Suprapubic skin (tissue), 4 donors: ENCODE data around the gene ATXN10. TPM values are rescaled to one million over a fixed set of nuclear protein-coding genes. Genes with fewer than 3 reads are reported as not detected.

Experiments used
- DNase-seq, 2 donors: peaks; one replicate each; pipeline ENCODE4 v3.0.0-alpha.2; 2019; ENCODE audit warnings: low spot score in 2 of 2
- H3K27ac ChIP-seq: fragments of 200-600 bp; sonication (generic); one replicate; pipeline ENCODE4 v1.5.1; 2019
- H3K27me3 ChIP-seq: fragments of 200-600 bp; sonication (generic); one replicate; pipeline ENCODE4 v1.5.1; 2019
- H3K36me3 ChIP-seq: fragments of 200-600 bp; sonication (generic); one replicate; pipeline ENCODE4 v1.5.1; 2019
- H3K4me1 ChIP-seq: fragments of 200-600 bp; sonication (generic); one replicate; pipeline ENCODE4 v1.5.1; 2019
- H3K4me3 ChIP-seq: fragments of 200-600 bp; sonication (generic); one replicate; pipeline ENCODE4 v1.5.1; 2019; ENCODE audit warnings: mild to moderate bottlenecking
- H3K9me3 ChIP-seq: fragments of 200-600 bp; sonication (generic); one replicate; pipeline ENCODE4 v1.5.1; 2019
- EP300 ChIP-seq: sonication (generic); formaldehyde crosslinking; IDR thresholded peaks from one replicate; pipeline ENCODE4 v1.6.1; 2017; ENCODE audit warnings: antibody characterized with exemption
- POLR2A ChIP-seq, 2 donors: fragments of 450-650 bp; IDR thresholded peaks; one replicate each; pipeline ENCODE4 v1.6.1; 2017; ENCODE audit warnings: antibody characterized with exemption in 2 of 2, mild to moderate bottlenecking in 2 of 2, moderate library complexity in 2 of 2
- POLR2AphosphoS5 ChIP-seq, 3 donors: sonication (generic); formaldehyde crosslinking; IDR thresholded peaks; one replicate each; pipeline ENCODE4 v1.6.1; 2017; ENCODE audit warnings: antibody characterized with exemption in 3 of 3
- WGBS: methylation state at CpG from one replicate; pipeline ENCODE4 v1.1.5; 2018; 5-methylcytosine and 5-hydroxymethylcytosine counted together
- total RNA-seq, 4 donors: library from RNA; depleted of rRNA; stranded (reverse); fragments of >200 nt; gene quantifications; one replicate each; pipeline ENCODE4 v1.1.0, GENCODE V29; 2016
- TF ChIP-seq, protein P1 (sequence below), 2 donors: fragments of 200-600 bp in 1 of 2; fragments of 450-650 bp in 1 of 2; sonication (generic) in 1 of 2; IDR thresholded peaks; one replicate each; pipeline ENCODE4 v1.5.1; 2016 to 2019; ENCODE audit warnings: antibody characterized with exemption in 2 of 2, mild to moderate bottlenecking in 1 of 2, moderate library complexity in 1 of 2

ATXN10 gene
- total RNA-seq, 4 donors from 2014 or later, result 63.2 to 79.0 (median 68.8) TPM

DNA sequence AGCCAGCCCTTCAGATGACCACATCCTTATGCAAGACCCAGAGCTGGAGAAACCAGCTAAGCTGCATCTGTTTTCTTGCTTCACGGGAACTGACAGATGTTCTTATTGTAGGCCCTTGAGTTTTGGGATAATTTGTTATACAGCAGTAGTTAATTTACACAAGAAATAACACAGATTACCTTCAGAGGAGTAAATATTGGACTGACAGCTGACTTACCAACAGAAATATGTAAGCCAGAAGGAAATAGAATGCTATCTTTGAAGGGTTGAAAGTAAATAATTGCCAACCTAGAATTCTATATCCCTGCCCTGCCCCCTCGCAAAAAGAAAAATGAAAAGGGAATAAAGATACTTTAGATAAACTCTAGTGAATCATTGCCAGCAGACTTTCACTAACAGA lies 181.2 kb downstream of the ATXN10 start:
- 81% methylated on average over 2 of the region's 2 CpGs for WGBS
- no peak for TF ChIP-seq POLR2AphosphoS5 (IDR thresholded peaks at IDR 0.05)
- TF ChIP-seq EP300, result no peak
- no peak for TF ChIP-seq POLR2A (IDR thresholded peaks at IDR 0.05)
- TF ChIP-seq, protein P1, sequence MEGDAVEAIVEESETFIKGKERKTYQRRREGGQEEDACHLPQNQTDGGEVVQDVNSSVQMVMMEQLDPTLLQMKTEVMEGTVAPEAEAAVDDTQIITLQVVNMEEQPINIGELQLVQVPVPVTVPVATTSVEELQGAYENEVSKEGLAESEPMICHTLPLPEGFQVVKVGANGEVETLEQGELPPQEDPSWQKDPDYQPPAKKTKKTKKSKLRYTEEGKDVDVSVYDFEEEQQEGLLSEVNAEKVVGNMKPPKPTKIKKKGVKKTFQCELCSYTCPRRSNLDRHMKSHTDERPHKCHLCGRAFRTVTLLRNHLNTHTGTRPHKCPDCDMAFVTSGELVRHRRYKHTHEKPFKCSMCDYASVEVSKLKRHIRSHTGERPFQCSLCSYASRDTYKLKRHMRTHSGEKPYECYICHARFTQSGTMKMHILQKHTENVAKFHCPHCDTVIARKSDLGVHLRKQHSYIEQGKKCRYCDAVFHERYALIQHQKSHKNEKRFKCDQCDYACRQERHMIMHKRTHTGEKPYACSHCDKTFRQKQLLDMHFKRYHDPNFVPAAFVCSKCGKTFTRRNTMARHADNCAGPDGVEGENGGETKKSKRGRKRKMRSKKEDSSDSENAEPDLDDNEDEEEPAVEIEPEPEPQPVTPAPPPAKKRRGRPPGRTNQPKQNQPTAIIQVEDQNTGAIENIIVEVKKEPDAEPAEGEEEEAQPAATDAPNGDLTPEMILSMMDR (IDR thresholded peaks at IDR 0.05), result no peak

GRCh38 chr22:45855961-45856360 lies 184.3 kb downstream of the ATXN10 start:
- H3K27ac ChIP-seq, result no peak overlapping the region
- no peak overlapping the region for H3K4me3 ChIP-seq
- WGBS, result 81% methylated on average over 2 of the region's 2 CpGs
- H3K4me1 ChIP-seq, result no peaks in the 10 kb centered on the region
- H3K36me3 ChIP-seq, result peaks cover 50% of the 10 kb centered on the region
- TF ChIP-seq POLR2A (IDR thresholded peaks at IDR 0.05), result no peak
- no peak for TF ChIP-seq EP300
- no peaks in the 10 kb centered on the region for H3K27me3 ChIP-seq
- no peak for DNase-seq
- H3K9me3 ChIP-seq, result peaks cover 3% of the 10 kb centered on the region

More for the DNA sequence above, 181.2 kb downstream of the ATXN10 start:
- Histone ChIP-seq H3K9me3 (peaks cover 3% of the 10 kb centered on the region), H3K4me1 (no peaks in the 10 kb centered on the region), H3K4me3 (no peak overlapping the region), H3K27ac (no peak overlapping the region), H3K27me3 (no peaks in the 10 kb centered on the region), H3K36me3 (peaks cover 50% of the 10 kb centered on the region)
- DNase-seq, result no peak

DNA sequence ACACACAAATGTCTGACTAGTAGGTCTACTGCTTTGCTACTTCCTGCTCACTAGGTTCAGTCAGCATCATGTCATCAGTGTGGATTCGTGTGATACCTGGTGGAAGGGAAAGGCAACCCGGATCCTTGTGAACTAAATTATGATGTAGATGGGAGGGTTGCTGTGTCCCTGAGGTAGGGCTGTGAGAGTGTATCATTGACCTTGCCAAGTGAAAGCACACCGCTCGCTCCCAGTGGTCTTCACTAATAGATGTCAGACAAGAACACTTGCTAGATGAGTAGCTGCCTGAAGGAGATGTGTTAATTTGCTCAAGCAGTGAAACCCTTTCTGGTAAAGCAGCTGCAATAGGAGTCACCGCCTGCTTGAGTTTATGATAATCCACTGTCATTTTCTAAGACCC lies 185.9 kb downstream of the ATXN10 start:
- Histone ChIP-seq H3K4me1 (no peaks in the 10 kb centered on the region), H3K9me3 (peaks cover 3% of the 10 kb centered on the region), H3K27me3 (no peaks in the 10 kb centered on the region), H3K36me3 (peaks cover 36% of the 10 kb centered on the region), H3K27ac (no peak overlapping the region), H3K4me3 (no peak overlapping the region)
- TF ChIP-seq EP300 (no peak), POLR2A (IDR thresholded peaks at IDR 0.05) (no peak), POLR2AphosphoS5 (IDR thresholded peaks at IDR 0.05) (no peak)
- TF ChIP-seq, protein P1 (IDR thresholded peaks at IDR 0.05), result no peak
- no peak for DNase-seq
- 96% methylated on average over 5 of the region's 5 CpGs for WGBS

DNA sequence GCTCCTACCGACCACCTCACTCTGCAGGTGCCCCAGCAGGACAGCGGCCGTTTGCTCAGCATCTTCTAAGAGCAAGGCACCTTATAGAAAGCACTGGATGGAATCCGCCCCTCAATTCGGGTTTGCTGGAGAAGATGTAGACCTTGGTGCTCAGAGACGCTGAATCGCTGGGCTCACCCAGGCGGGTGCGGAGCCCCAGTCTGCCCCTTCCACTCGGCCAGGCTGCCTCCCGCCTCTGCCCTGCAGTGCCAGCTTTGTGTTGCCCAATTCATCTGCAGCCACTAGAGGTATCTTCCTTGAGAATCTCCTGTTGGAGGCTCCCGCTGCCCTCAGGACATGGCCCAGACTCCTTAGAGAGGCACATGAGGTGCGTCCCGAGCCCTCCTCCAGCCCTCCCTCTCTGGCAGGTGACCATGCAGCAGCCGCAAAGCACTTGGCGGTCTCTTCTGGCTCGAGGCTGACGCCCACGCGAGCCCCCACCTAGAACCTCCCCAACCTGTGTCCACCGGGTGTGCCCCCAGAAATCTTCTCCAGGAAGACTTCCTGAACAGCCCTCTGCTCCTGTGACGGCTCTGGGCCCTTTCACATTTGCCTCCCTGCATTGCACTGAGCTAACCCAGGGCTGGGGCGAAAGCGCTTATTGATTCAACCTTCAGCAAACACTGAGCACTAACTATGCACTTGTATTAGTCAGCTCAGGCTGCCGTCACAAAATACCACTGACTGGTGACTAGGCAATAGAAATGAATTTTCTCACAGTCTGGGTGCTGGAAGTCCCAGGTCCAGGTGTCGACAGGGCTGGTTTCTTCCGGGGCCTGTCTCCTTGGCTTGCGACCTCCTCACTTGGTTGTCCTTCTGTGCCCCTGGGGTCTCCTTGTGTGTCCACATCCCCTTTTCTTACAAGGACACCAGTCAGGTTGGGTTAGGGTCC lies 187.9 kb downstream of the ATXN10 start:
- no peaks in the 10 kb centered on the region for H3K9me3 ChIP-seq
- H3K4me1 ChIP-seq, result peaks cover 8% of the 10 kb centered on the region
- H3K36me3 ChIP-seq, result peaks cover 36% of the 10 kb centered on the region
- whole genome bisulfite sequencing, result 94% methylated on average over 21 of the region's 28 CpGs
- H3K4me3 ChIP-seq, result no peak overlapping the region
- H3K27me3 ChIP-seq, result peaks cover under 1% of the 10 kb centered on the region
- no peak for DNase-seq
- TF ChIP-seq EP300, result no peak
- TF ChIP-seq POLR2AphosphoS5 (IDR thresholded peaks at IDR 0.05), result no peak
- TF ChIP-seq, protein P1 (IDR thresholded peaks at IDR 0.05), result no peak
- TF ChIP-seq POLR2A (IDR thresholded peaks at IDR 0.05), result no peak
- no peak overlapping the region for H3K27ac ChIP-seq

DNA sequence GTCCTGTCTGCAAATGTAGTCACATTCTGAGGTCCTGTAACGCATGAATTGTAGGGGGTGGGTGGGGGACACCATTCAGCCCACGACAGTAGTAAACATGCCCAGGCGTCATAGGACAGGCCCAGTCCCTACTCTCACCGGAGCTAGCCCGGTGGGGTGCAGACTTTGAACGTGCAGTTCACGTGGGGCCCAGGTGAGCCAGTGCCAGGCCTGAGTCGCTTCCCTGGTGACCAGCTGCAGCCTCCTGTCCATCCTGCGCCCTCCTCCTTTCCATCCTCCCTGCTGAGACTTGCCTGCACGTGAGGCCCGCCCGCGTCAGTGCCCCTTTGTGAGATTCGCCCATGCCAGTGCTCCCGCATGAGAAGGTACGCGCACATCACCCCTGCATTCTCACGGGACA lies 188.6 kb downstream of the ATXN10 start:
- H3K4me1 ChIP-seq, result peaks cover 13% of the 10 kb centered on the region
- peaks cover 33% of the 10 kb centered on the region for H3K36me3 ChIP-seq
- TF ChIP-seq, protein P1 (IDR thresholded peaks at IDR 0.05), result no peak
- TF ChIP-seq POLR2A (IDR thresholded peaks at IDR 0.05), result no peak
- DNase-seq, result peak in 1 of 2 donors; percentile 49
- WGBS, result 92% methylated on average over 18 of the region's 18 CpGs
- H3K27me3 ChIP-seq, result peaks cover 6% of the 10 kb centered on the region
- no peak overlapping the region for H3K4me3 ChIP-seq
- no peaks in the 10 kb centered on the region for H3K9me3 ChIP-seq
- H3K27ac ChIP-seq, result no peak overlapping the region
